Liver (tissue), 9 donors: ENCODE results near the gene ANKRD60. TPM values are rescaled to one million over a fixed set of nuclear protein-coding genes. Genes with fewer than 3 reads are reported as not detected.

Experiments
- DNase-seq: peaks from one replicate; pipeline ENCODE4 v3.0.0-alpha.2; 2017; ENCODE audit warnings: low spot score
- H3K27ac ChIP-seq, 2 donors: one replicate each; pipeline ENCODE4 v1.7.0; 2013; ENCODE audit warnings: inconsistent platforms in 2 of 2, low read length in 2 of 2, control low read depth in 1 of 2, low read depth in 1 of 2, mild to moderate bottlenecking in 1 of 2
- H3K27me3 ChIP-seq, 4 donors: one replicate each; pipeline versions ENCODE4 v1.6.1 to v1.7.0; 2013; ENCODE audit warnings: low read length in 3 of 4, inconsistent platforms in 1 of 4, mild to moderate bottlenecking in 1 of 4, moderate library complexity in 1 of 4; ENCODE audit not compliant: control insufficient read depth in 4 of 4, insufficient read depth in 4 of 4
- H3K36me3 ChIP-seq, 4 donors: one replicate each; pipeline versions ENCODE4 v1.6.1 to v1.7.0; 2013; ENCODE audit warnings: low read length in 3 of 4, mild to moderate bottlenecking in 3 of 4, low read depth in 1 of 4, moderate library complexity in 1 of 4; ENCODE audit not compliant: control insufficient read depth in 4 of 4, insufficient read depth in 3 of 4
- H3K4me1 ChIP-seq, 4 donors: one replicate each; pipeline versions ENCODE4 v1.6.1 to v1.7.0; 2013; ENCODE audit warnings: low read length in 3 of 4, mild to moderate bottlenecking in 3 of 4, moderate library complexity in 1 of 4; ENCODE audit not compliant: control insufficient read depth in 4 of 4, insufficient read depth in 4 of 4
- H3K4me3 ChIP-seq, 3 donors: one replicate each; pipeline versions ENCODE4 v1.6.1 to v1.7.0; 2013; ENCODE audit warnings: low read length in 3 of 3, control low read depth in 1 of 3, low read depth in 1 of 3, mild to moderate bottlenecking in 1 of 3
- H3K9ac ChIP-seq, 2 donors: one replicate each; pipeline ENCODE4 v1.7.0; 2013; ENCODE audit warnings: low read length in 2 of 2, mild to moderate bottlenecking in 2 of 2, moderate library complexity in 2 of 2, control low read depth in 1 of 2, low read depth in 1 of 2
- H3K9me3 ChIP-seq, 4 donors: one replicate each; pipeline versions ENCODE4 v1.6.1 to v1.7.0; 2013; ENCODE audit warnings: low read length in 3 of 4; ENCODE audit not compliant: control insufficient read depth in 4 of 4
- CTCF ChIP-seq: fragments of 150-350 bp; IDR thresholded peaks from 2 replicates; pipeline ENCODE4 v1.5.1; 2017; ENCODE audit warnings: improper control_type of control experiment, low read depth, low read length; ENCODE audit not compliant: missing input control
- EGR1 ChIP-seq, 2 donors: IDR thresholded peaks; 2 replicates each; pipeline ENCODE4 v1.6.1; 2016 to 2018; ENCODE audit warnings: antibody characterized with exemption in 2 of 2, low read depth in 2 of 2
- FOXA1 ChIP-seq: IDR thresholded peaks from 2 replicates; pipeline ENCODE4 v1.6.1; 2016; ENCODE audit warnings: antibody characterized with exemption
- FOXA2 ChIP-seq: IDR thresholded peaks from 2 replicates; pipeline ENCODE4 v1.6.1; 2016; ENCODE audit warnings: antibody characterized with exemption
- GABPA ChIP-seq, 2 donors: IDR thresholded peaks in 1 of 2; conservative IDR thresholded peaks in 1 of 2; 2 replicates each; pipeline ENCODE4 v1.6.1; 2016; ENCODE audit warnings: antibody characterized with exemption in 2 of 2, mild to moderate bottlenecking in 1 of 2, moderate library complexity in 1 of 2
- HNF4G ChIP-seq: IDR thresholded peaks from 2 replicates; pipeline ENCODE4 v1.6.1; 2016; ENCODE audit warnings: antibody characterized with exemption
- JUND ChIP-seq, 2 donors: IDR thresholded peaks; 2 replicates each; pipeline ENCODE4 v1.6.1; 2016; ENCODE audit warnings: antibody characterized with exemption in 2 of 2
- MAX ChIP-seq: IDR thresholded peaks from 2 replicates; pipeline ENCODE4 v1.6.1; 2016; ENCODE audit warnings: antibody characterized with exemption
- NR2F2 ChIP-seq: IDR thresholded peaks from 2 replicates; pipeline ENCODE4 v1.6.1; 2016; ENCODE audit warnings: antibody characterized with exemption
- RAD21 ChIP-seq, 2 donors: IDR thresholded peaks; 2 replicates each; pipeline ENCODE4 v1.6.1; 2016; ENCODE audit warnings: antibody characterized with exemption in 2 of 2, mild to moderate bottlenecking in 2 of 2
- REST ChIP-seq: IDR thresholded peaks from 2 replicates; pipeline ENCODE4 v1.6.1; 2016; ENCODE audit warnings: antibody characterized with exemption, mild to moderate bottlenecking
- RXRA ChIP-seq, 2 donors: IDR thresholded peaks; 2 replicates each; pipeline ENCODE4 v1.6.1; 2017 to 2018; ENCODE audit warnings: antibody characterized with exemption in 2 of 2, mild to moderate bottlenecking in 1 of 2
- SP1 ChIP-seq: IDR thresholded peaks from 2 replicates; pipeline ENCODE4 v1.6.1; 2018; ENCODE audit warnings: antibody characterized with exemption, mild to moderate bottlenecking
- TAF1 ChIP-seq: conservative IDR thresholded peaks from 2 replicates; pipeline ENCODE4 v1.6.1; 2016; ENCODE audit warnings: antibody characterized with exemption, mild to moderate bottlenecking
- YY1 ChIP-seq: IDR thresholded peaks from 2 replicates; pipeline ENCODE4 v1.6.1; 2016; ENCODE audit warnings: antibody characterized with exemption, mild to moderate bottlenecking
- WGBS: extraction: QIAGEN DNeasy Blood & Tissue Kit; methylation state at CpG from one replicate; pipeline ENCODE4 v1.1.7; 2013; 5-methylcytosine and 5-hydroxymethylcytosine counted together
- polyA plus RNA-seq, 2 donors: library from polyadenylated mRNA; stranded (reverse) in 1 of 2; unstranded in 1 of 2; fragments of 200-250 nt in 1 of 2; fragments of >200 nt in 1 of 2; fragmentation: Nextera tagmentation in 1 of 2; extraction: Ambion mirVana in 1 of 2; gene quantifications; one replicate each; pipeline versions ENCODE4 v1.2.1 to v1.2.3, GENCODE V29; 2013 to 2015
- total RNA-seq, 2 donors: library from RNA; depleted of rRNA; stranded (reverse); fragments of >200 nt; gene quantifications; one replicate each; pipeline ENCODE4 v1.2.3, GENCODE V29; 2014
- TF ChIP-seq, protein P1 (sequence below): IDR thresholded peaks from 2 replicates; pipeline ENCODE4 v1.6.1; 2016; ENCODE audit warnings: antibody characterized with exemption
- TF ChIP-seq, protein P2 (sequence below): IDR thresholded peaks from 2 replicates; pipeline ENCODE4 v1.6.1; 2016; ENCODE audit warnings: antibody characterized with exemption
- donor health status: healthy.
- donor health status: healthy.
- donor health status: healthy.
- donor health status: healthy.
- donor health status: healthy.

Gene ANKRD60
- total and polyA plus RNA-seq, 4 donors: not detected

- TF ChIP-seq RXRA (IDR thresholded peaks at IDR 0.05): no peak
- no peak for TF ChIP-seq NR2F2
These were observed 845 bp upstream of the ANKRD60 start (continued) for GRCh38 chr20:58229198-58229798.

DNA sequence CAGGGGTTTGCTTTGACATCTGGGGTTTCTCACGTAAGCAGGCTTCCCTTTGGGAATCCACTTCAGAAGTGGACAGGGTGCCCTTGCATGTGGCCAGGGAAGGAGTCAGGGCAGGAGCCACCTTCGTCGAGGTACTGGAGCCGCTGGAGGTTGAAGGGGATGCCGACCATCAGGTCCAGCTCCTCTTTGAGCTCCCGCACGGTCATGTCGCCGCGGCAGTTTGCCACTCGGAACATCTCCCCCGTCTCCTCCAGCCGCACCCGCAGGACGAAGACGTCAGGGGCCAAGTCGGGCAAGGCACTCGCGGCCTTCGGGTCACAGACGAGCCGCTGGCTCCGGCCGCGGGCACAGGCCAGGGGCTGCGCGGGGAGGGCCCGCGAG lies 360 bp downstream of the ANKRD60 start:
- H3K4me3 ChIP-seq: peak overlapping the region in 1 of 3 donors; percentile 26

More for the DNA sequence above, 360 bp downstream of the ANKRD60 start:
- H3K9ac ChIP-seq: no peak overlapping the region
- peaks cover 0 to 1% (median 0%) of the 10 kb centered on the region in 4 donors for H3K36me3 ChIP-seq
- H3K9me3 ChIP-seq: no peaks in the 10 kb centered on the region
- peaks cover 0 to 2% (median 0%) of the 10 kb centered on the region in 4 donors for H3K4me1 ChIP-seq
- no peak overlapping the region for H3K27ac ChIP-seq
- no peak for DNase-seq
- WGBS: 12% methylated on average over 29 of the region's 29 CpGs
- TF ChIP-seq FOXA1 (no peak), REST (no peak), SP1 (no peak), NR2F2 (no peak), MAX (no peak), TAF1 (no peak), EGR1 (IDR thresholded peaks at IDR 0.05; ENCODE audit: low read depth in 2 of 2) (no peak), RAD21 (IDR thresholded peaks at IDR 0.05) (no peak), CTCF (no peak), HNF4G (no peak), JUND (IDR thresholded peaks at IDR 0.05) (no peak), GABPA (IDR thresholded peaks at IDR 0.05 in 1 of 2, conservative IDR thresholded peaks at IDR 0.05 in 1 of 2) (no peak), YY1 (no peak), FOXA2 (no peak)
- TF ChIP-seq, protein P1, sequence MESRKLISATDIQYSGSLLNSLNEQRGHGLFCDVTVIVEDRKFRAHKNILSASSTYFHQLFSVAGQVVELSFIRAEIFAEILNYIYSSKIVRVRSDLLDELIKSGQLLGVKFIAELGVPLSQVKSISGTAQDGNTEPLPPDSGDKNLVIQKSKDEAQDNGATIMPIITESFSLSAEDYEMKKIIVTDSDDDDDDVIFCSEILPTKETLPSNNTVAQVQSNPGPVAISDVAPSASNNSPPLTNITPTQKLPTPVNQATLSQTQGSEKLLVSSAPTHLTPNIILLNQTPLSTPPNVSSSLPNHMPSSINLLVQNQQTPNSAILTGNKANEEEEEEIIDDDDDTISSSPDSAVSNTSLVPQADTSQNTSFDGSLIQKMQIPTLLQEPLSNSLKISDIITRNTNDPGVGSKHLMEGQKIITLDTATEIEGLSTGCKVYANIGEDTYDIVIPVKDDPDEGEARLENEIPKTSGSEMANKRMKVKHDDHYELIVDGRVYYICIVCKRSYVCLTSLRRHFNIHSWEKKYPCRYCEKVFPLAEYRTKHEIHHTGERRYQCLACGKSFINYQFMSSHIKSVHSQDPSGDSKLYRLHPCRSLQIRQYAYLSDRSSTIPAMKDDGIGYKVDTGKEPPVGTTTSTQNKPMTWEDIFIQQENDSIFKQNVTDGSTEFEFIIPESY: no peak
- TF ChIP-seq, protein P2, sequence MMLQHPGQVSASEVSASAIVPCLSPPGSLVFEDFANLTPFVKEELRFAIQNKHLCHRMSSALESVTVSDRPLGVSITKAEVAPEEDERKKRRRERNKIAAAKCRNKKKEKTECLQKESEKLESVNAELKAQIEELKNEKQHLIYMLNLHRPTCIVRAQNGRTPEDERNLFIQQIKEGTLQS: no peak
- H3K27me3 ChIP-seq: peaks cover 0 to 17% (median 10%) of the 10 kb centered on the region in 4 donors
